Activated CD4-positive, alpha-beta T cell treated with anti-CD3 and anti-CD28 coated beads, Interleukin-2, amount 50 U/mL, for 1 hour (primary cell): ENCODE results near the gene SMIM32.
A peak's percentile ranks its signal among the peaks of the same experiment; 100 is the strongest.

ENCODE experiments used
- DNase-seq: peaks from one replicate; pipeline ENCODE4 v3.0.0-alpha.2; 2020

Gene SMIM32

GRCh38 chr5:136192526-136193321, at the start of gene SMIM32:
TSS of gene SMIM32 (minus strand) at chr5:136193162. CDS start at chr5:136192524, 638 bp downstream.
- DNase-seq: no peak

GRCh38 chr5:136242611-136243010, 49.6 kb upstream of the SMIM32 start:
- DNase-seq: no peak

- DNase-seq: no peak
Observed at GRCh38 chr5:136242136-136242535, 49.2 kb upstream of the SMIM32 start.

GRCh38 chr5:136240894-136241293, 47.9 kb upstream of the SMIM32 start:
- DNase-seq: no peak

- DNase-seq: no peak
Observed at GRCh38 chr5:136236479-136237083, 43.6 kb upstream of the SMIM32 start.

- no peak for DNase-seq
Observed at GRCh38 chr5:136235321-136235720, 42.4 kb upstream of the SMIM32 start.

GRCh38 chr5:136232316-136232715, 39.4 kb upstream of the SMIM32 start:
- DNase-seq: no peak

GRCh38 chr5:136230176-136230575, 37.2 kb upstream of the SMIM32 start:
- no peak for DNase-seq

- no peak for DNase-seq
Observed at GRCh38 chr5:136228136-136228757, 35.3 kb upstream of the SMIM32 start.

GRCh38 chr5:136226401-136226800, 33.4 kb upstream of the SMIM32 start:
- DNase-seq: no peak

GRCh38 chr5:136225796-136226195, 32.8 kb upstream of the SMIM32 start:
- DNase-seq: no peak

GRCh38 chr5:136222580-136223235, 29.7 kb upstream of the SMIM32 start:
- DNase-seq: no peak

- no peak for DNase-seq
Observed at GRCh38 chr5:136221340-136221739, 28.4 kb upstream of the SMIM32 start.

GRCh38 chr5:136216230-136216629, 23.3 kb upstream of the SMIM32 start:
- no peak for DNase-seq

- DNase-seq: no peak
Observed at GRCh38 chr5:136215812-136216211, 22.9 kb upstream of the SMIM32 start.

- DNase-seq: no peak
Observed at GRCh38 chr5:136213919-136214493, 21.0 kb upstream of the SMIM32 start.

GRCh38 chr5:136212252-136212721, 19.3 kb upstream of the SMIM32 start:
- peak; percentile 40 for DNase-seq

GRCh38 chr5:136211282-136212040, 18.5 kb upstream of the SMIM32 start:
- no peak for DNase-seq

GRCh38 chr5:136210259-136210658, 17.3 kb upstream of the SMIM32 start:
- DNase-seq: no peak

GRCh38 chr5:136209346-136209910, 16.5 kb upstream of the SMIM32 start:
- DNase-seq: no peak

GRCh38 chr5:136208916-136209315, 16.0 kb upstream of the SMIM32 start:
- no peak for DNase-seq

- no peak for DNase-seq
Observed at GRCh38 chr5:136207631-136208030, 14.7 kb upstream of the SMIM32 start.
